ENCODE results near the gene PDCD11.

GRCh38 chr10:103394180-103394579 lies 2.2 kb upstream of the PDCD11 start:
- TF ChIP-seq SETDB1 (IDR thresholded peaks at IDR 0.05; ENCODE audit: insufficient read length, low read length) (no peak), ZNF239 (tag by site-specific recombination; IDR thresholded peaks at IDR 0.05) (no peak), HOXA7 (CRISPR knock-in tag; IDR thresholded peaks at IDR 0.05; ENCODE audit: borderline replicate concordance) (no peak), ZNF701 (tag by site-specific recombination; IDR thresholded peaks at IDR 0.05) (no peak), YY1 (tag by site-specific recombination; IDR thresholded peaks at IDR 0.05) (no peak), ZBTB10 (tag by site-specific recombination; IDR thresholded peaks at IDR 0.05) (no peak), ZNF423 (tag by site-specific recombination; IDR thresholded peaks at IDR 0.05) (no peak), ZBTB48 (tag by site-specific recombination; IDR thresholded peaks at IDR 0.05) (no peak)
- TF ChIP-seq, protein P1, sequence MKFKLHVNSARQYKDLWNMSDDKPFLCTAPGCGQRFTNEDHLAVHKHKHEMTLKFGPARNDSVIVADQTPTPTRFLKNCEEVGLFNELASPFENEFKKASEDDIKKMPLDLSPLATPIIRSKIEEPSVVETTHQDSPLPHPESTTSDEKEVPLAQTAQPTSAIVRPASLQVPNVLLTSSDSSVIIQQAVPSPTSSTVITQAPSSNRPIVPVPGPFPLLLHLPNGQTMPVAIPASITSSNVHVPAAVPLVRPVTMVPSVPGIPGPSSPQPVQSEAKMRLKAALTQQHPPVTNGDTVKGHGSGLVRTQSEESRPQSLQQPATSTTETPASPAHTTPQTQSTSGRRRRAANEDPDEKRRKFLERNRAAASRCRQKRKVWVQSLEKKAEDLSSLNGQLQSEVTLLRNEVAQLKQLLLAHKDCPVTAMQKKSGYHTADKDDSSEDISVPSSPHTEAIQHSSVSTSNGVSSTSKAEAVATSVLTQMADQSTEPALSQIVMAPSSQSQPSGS (tag by site-specific recombination; IDR thresholded peaks at IDR 0.05; ENCODE audit: low read depth), result no peak
- TF ChIP-seq, protein P2, sequence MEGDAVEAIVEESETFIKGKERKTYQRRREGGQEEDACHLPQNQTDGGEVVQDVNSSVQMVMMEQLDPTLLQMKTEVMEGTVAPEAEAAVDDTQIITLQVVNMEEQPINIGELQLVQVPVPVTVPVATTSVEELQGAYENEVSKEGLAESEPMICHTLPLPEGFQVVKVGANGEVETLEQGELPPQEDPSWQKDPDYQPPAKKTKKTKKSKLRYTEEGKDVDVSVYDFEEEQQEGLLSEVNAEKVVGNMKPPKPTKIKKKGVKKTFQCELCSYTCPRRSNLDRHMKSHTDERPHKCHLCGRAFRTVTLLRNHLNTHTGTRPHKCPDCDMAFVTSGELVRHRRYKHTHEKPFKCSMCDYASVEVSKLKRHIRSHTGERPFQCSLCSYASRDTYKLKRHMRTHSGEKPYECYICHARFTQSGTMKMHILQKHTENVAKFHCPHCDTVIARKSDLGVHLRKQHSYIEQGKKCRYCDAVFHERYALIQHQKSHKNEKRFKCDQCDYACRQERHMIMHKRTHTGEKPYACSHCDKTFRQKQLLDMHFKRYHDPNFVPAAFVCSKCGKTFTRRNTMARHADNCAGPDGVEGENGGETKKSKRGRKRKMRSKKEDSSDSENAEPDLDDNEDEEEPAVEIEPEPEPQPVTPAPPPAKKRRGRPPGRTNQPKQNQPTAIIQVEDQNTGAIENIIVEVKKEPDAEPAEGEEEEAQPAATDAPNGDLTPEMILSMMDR (tag by site-specific recombination; IDR thresholded peaks at IDR 0.05), result no peak
- TF ChIP-seq, protein P3, sequence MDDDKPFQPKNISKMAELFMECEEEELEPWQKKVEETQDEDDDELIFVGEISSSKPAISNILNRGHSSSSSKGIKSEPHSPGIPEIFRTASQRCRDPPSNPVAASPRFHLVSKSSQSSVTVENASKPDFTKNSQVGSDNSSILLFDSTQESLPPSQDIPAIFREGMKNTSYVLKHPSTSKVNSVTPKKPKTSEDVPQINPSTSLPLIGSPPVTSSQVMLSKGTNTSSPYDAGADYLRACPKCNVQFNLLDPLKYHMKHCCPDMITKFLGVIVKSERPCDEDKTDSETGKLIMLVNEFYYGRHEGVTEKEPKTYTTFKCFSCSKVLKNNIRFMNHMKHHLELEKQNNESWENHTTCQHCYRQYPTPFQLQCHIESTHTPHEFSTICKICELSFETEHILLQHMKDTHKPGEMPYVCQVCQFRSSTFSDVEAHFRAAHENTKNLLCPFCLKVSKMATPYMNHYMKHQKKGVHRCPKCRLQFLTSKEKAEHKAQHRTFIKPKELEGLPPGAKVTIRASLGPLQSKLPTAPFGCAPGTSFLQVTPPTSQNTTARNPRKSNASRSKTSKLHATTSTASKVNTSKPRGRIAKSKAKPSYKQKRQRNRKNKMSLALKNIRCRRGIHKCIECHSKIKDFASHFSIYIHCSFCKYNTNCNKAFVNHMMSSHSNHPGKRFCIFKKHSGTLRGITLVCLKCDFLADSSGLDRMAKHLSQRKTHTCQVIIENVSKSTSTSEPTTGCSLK (tag by site-specific recombination; IDR thresholded peaks at IDR 0.05), result no peak
